CD14-positive monocyte (primary cell): ENCODE measurements around the gene GRIK3. TPM values are rescaled to one million over a fixed set of nuclear protein-coding genes. Genes with fewer than 3 reads are reported as not detected.

Source experiments
- DNase-seq, 3 donors: peaks; one replicate each; pipeline ENCODE4 v3.0.0-alpha.2; 2011 to 2022
- H2AFZ ChIP-seq: 2 replicates; pipeline ENCODE4 v1.6.0; 2012; ENCODE audit warnings: mild to moderate bottlenecking, low read depth, low read length, inconsistent platforms; ENCODE audit not compliant: insufficient read depth, poor library complexity, severe bottlenecking
- H3K27ac ChIP-seq, 2 donors: 1 replicate in 1 of 2; 2 replicates in 1 of 2; pipeline ENCODE4 v1.5.1; 2012 to 2013; ENCODE audit warnings: low read length in 2 of 2, control low read depth in 1 of 2, inconsistent platforms in 1 of 2, low read depth in 1 of 2, mild to moderate bottlenecking in 1 of 2
- H3K27me3 ChIP-seq, 2 donors: one replicate each; pipeline versions ENCODE4 v1.6.0 to v1.6.1; 2011 to 2013; ENCODE audit warnings: low read length in 2 of 2; ENCODE audit not compliant: control insufficient read depth in 2 of 2, insufficient read depth in 2 of 2
- H3K36me3 ChIP-seq, 2 donors: replicated peaks in 1 of 2; 1 replicate in 1 of 2; 2 replicates in 1 of 2; pipeline versions ENCODE4 v1.5.1 to v1.6.1; 2012 to 2013; ENCODE audit warnings: low read length in 2 of 2, control low read depth in 1 of 2, inconsistent platforms in 1 of 2, mild to moderate bottlenecking in 1 of 2; ENCODE audit not compliant: insufficient read depth in 2 of 2, control insufficient read depth in 1 of 2
- H3K4me1 ChIP-seq, 2 donors: 1 replicate in 1 of 2; 2 replicates in 1 of 2; pipeline versions ENCODE4 v1.5.1 to v1.6.1; 2012 to 2013; ENCODE audit warnings: low read length in 2 of 2, control low read depth in 1 of 2, inconsistent platforms in 1 of 2, mild to moderate bottlenecking in 1 of 2, moderate library complexity in 1 of 2; ENCODE audit not compliant: insufficient read depth in 2 of 2, control insufficient read depth in 1 of 2
- H3K4me2 ChIP-seq: replicated peaks from 2 replicates; pipeline ENCODE3; 2012; ENCODE audit warnings: low read length, moderate library complexity, mild to moderate bottlenecking; ENCODE audit not compliant: poor library complexity, severe bottlenecking; ENCODE audit errors: extremely low read depth
- H3K4me3 ChIP-seq, 3 experiments: fragments of 200-600 bp in 1 of 3; sonication (generic) in 1 of 3; replicated peaks in 1 of 3; 1 replicate in 2 of 3; 2 replicates in 1 of 3; pipeline ENCODE4 v1.5.1; 2011 to 2013; ENCODE audit warnings: low read length in 3 of 3, mild to moderate bottlenecking in 3 of 3, control low read depth in 2 of 3, low read depth in 2 of 3, inconsistent platforms in 1 of 3, moderate library complexity in 1 of 3
- H3K79me2 ChIP-seq: 2 replicates; pipeline ENCODE4 v1.6.0; 2012; ENCODE audit warnings: mild to moderate bottlenecking, control low read depth, inconsistent platforms, low read length, moderate library complexity; ENCODE audit not compliant: insufficient read depth
- H3K9ac ChIP-seq: 2 replicates; pipeline ENCODE4 v1.6.0; 2017; ENCODE audit warnings: low read length, mild to moderate bottlenecking; ENCODE audit not compliant: insufficient read depth, poor library complexity, severe bottlenecking
- H3K9me3 ChIP-seq, 2 donors: replicated peaks in 1 of 2; 1 replicate in 1 of 2; 2 replicates in 1 of 2; pipeline versions ENCODE4 v1.5.1 to v1.6.1; 2012 to 2013; ENCODE audit warnings: low read length in 2 of 2, control low read depth in 1 of 2; ENCODE audit not compliant: control insufficient read depth in 1 of 2, insufficient read depth in 1 of 2
- H4K20me1 ChIP-seq: 2 replicates; pipeline ENCODE4 v1.6.0; 2012; ENCODE audit warnings: mild to moderate bottlenecking, low read length, control low read depth, moderate library complexity; ENCODE audit not compliant: insufficient read depth
- H3K27ac Mint-ChIP-seq, 7 donors: one replicate each; pipeline ENCODE4 v1.8.0; 2020; ENCODE audit warnings: mild to moderate bottlenecking in 7 of 7, mixed read lengths in 7 of 7, moderate library complexity in 6 of 7, inconsistent platforms in 2 of 7
- H3K27me3 Mint-ChIP-seq, 3 donors: one replicate each; pipeline ENCODE4 v1.8.0; 2021 to 2022; ENCODE audit warnings: low read depth in 3 of 3, mild to moderate bottlenecking in 3 of 3, mixed read lengths in 3 of 3, moderate library complexity in 3 of 3, inconsistent platforms in 1 of 3
- H3K36me3 Mint-ChIP-seq, 2 donors: one replicate each; pipeline ENCODE4 v1.8.0; 2020; ENCODE audit warnings: mixed read lengths in 2 of 2, inconsistent platforms in 1 of 2, mild to moderate bottlenecking in 1 of 2
- H3K4me1 Mint-ChIP-seq: one replicate; pipeline ENCODE4 v1.8.0; 2020; ENCODE audit warnings: mild to moderate bottlenecking, mixed read lengths
- H3K4me3 Mint-ChIP-seq, 2 donors: one replicate each; pipeline ENCODE4 v1.8.0; 2020; ENCODE audit warnings: mild to moderate bottlenecking in 2 of 2, mixed read lengths in 2 of 2, moderate library complexity in 1 of 2
- H3K9me3 Mint-ChIP-seq, 7 donors: one replicate each; pipeline ENCODE4 v1.8.0; 2020 to 2022; ENCODE audit warnings: mixed read lengths in 7 of 7, mild to moderate bottlenecking in 6 of 7, moderate library complexity in 6 of 7, inconsistent platforms in 2 of 7
- WGBS: methylation state at CpG from one replicate; pipeline ENCODE4 v1.1.5; 2013; ENCODE audit warnings: missing lambda C conversion rate; ENCODE audit not compliant: insufficient coverage; 5-methylcytosine and 5-hydroxymethylcytosine counted together
- intact Hi-C, 2 donors: fragments of 100-400 bp; cut with micrococcal nuclease; formaldehyde crosslinking; loops; one replicate each; pipeline versions ENCODE4 v1.15.0 to v1.15.1; 2023
- polyA plus RNA-seq, 3 donors: library from polyadenylated mRNA; depleted of rRNA in 1 of 3; unstranded in 2 of 3; stranded (reverse) in 1 of 3; fragments of 300-500 nt in 2 of 3; fragments of >200 nt in 1 of 3; fragmentation: Illumina TruSeq in 2 of 3; gene quantifications; 1 replicate in 2 of 3; 2 replicates in 1 of 3; pipeline ENCODE4 v1.2.3, GENCODE V29; 2012 to 2021
- TF ChIP-seq, protein P1 (sequence below): fragments of 200-600 bp; IDR thresholded peaks from one replicate; pipeline ENCODE4 v1.8.0; 2022; ENCODE audit warnings: antibody characterized with exemption, mild to moderate bottlenecking

Gene GRIK3
- polyA plus RNA-seq, 3 donors, result not detected

GRCh38 chr1:37073854-37074379 is 39.6 kb upstream of the GRIK3 start:
- Mint-ChIP-seq H3K27ac (no peak overlapping the region), H3K4me3 (no peak overlapping the region), H3K4me1 (no peaks in the 10 kb centered on the region), H3K27me3 (peaks cover 2 to 7% (median 3%) of the 10 kb centered on the region in 3 donors), H3K36me3 (no peaks in the 10 kb centered on the region), H3K9me3 (peaks cover 0 to 2% (median 0%) of the 10 kb centered on the region in 7 donors)
- Histone ChIP-seq H3K36me3 (no peaks in the 10 kb centered on the region), H3K4me3 (no peak overlapping the region), H2AFZ (no peak overlapping the region), H3K9ac (no peak overlapping the region), H3K27me3 (no peaks in the 10 kb centered on the region), H3K4me1 (no peaks in the 10 kb centered on the region), H3K4me2 (no peak overlapping the region), H3K79me2 (no peaks in the 10 kb centered on the region), H3K9me3 (no peaks in the 10 kb centered on the region), H3K27ac (no peak overlapping the region), H4K20me1 (no peaks in the 10 kb centered on the region)
- intact Hi-C loops, result no loop called here
- no peak for DNase-seq
- TF ChIP-seq, protein P1, sequence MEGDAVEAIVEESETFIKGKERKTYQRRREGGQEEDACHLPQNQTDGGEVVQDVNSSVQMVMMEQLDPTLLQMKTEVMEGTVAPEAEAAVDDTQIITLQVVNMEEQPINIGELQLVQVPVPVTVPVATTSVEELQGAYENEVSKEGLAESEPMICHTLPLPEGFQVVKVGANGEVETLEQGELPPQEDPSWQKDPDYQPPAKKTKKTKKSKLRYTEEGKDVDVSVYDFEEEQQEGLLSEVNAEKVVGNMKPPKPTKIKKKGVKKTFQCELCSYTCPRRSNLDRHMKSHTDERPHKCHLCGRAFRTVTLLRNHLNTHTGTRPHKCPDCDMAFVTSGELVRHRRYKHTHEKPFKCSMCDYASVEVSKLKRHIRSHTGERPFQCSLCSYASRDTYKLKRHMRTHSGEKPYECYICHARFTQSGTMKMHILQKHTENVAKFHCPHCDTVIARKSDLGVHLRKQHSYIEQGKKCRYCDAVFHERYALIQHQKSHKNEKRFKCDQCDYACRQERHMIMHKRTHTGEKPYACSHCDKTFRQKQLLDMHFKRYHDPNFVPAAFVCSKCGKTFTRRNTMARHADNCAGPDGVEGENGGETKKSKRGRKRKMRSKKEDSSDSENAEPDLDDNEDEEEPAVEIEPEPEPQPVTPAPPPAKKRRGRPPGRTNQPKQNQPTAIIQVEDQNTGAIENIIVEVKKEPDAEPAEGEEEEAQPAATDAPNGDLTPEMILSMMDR, result no peak
- whole genome bisulfite sequencing, result 86% methylated on average over 5 of the region's 9 CpGs

DNA sequence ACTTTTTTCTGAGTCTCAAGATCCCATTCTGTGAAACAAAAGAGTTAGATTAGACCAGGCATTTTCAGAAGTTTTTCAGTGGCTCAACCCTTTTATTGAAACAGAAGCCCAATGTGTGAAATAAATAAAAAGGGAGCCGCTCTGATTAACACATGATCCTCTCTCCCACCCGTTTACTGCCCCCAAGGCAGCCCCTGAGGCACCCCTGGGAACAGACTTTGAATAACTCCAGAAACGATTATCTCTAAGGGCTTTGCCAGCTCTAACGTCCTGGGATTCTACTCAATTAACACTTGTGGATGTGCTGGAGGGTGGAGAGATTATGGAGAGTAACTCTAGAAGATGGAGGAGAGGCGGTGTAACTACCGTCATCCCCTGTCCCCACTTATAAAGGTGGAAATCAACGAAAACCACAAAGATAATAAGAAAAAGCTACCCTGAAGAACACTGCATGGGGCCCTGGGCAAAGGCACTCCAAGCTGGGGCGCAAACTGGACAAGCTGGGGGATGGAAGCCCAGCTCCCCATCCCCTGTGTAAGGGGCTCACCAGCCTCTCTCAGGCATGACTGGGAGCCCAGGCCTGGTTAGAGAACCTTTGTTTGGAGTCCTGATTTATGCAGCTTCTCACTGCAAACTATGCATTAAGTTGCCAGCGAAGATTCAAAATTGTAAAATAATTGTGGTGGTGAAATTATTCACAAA is 39.0 kb upstream of the GRIK3 start:
- H3K9me3 ChIP-seq, result no peaks in the 10 kb centered on the region
- Mint-ChIP-seq H3K27me3 (peaks cover 3 to 7% (median 5%) of the 10 kb centered on the region in 3 donors), H3K4me3 (no peak overlapping the region), H3K9me3 (no peaks in the 10 kb centered on the region), H3K4me1 (no peaks in the 10 kb centered on the region), H3K36me3 (no peaks in the 10 kb centered on the region), H3K27ac (no peak overlapping the region)
- no peaks in the 10 kb centered on the region for H3K4me1 ChIP-seq
- H3K79me2 ChIP-seq, result no peaks in the 10 kb centered on the region
- DNase-seq, result no peak
- no peak overlapping the region for H3K4me2 ChIP-seq
- no peak overlapping the region for H2AFZ ChIP-seq
- H3K4me3 ChIP-seq, result no peak overlapping the region
- H3K36me3 ChIP-seq, result no peaks in the 10 kb centered on the region
- no CpG with 5 or more reads among the region's 9 CpGs for WGBS
- no peaks in the 10 kb centered on the region for H3K27me3 ChIP-seq
- no peak overlapping the region for H3K27ac ChIP-seq
- no peak overlapping the region for H3K9ac ChIP-seq
- intact Hi-C loops, result no loop called here
- TF ChIP-seq, protein P1, result no peak
- no peaks in the 10 kb centered on the region for H4K20me1 ChIP-seq
